H1 (cell line): ENCODE measurements around the gene PPWD1. TPM values are rescaled to one million over a fixed set of nuclear protein-coding genes. Genes with fewer than 3 reads are reported as not detected.

Experiments
- BRCA1 ChIP-seq: IDR thresholded peaks from 2 replicates; pipeline ENCODE4 v1.6.1; 2012; ENCODE audit warnings: low read depth, low read length, improper control_type of control experiment
- CBX8 ChIP-seq: fragments of 300-800, 300-1000 bp; sonication (generic); IDR thresholded peaks from 2 replicates; pipeline ENCODE4 v1.7.1; 2016; ENCODE audit warnings: low read depth, low read length, borderline replicate concordance
- CHD2 ChIP-seq: IDR thresholded peaks from 2 replicates; pipeline ENCODE4 v1.6.1; 2012; ENCODE audit warnings: low read length, improper control_type of control experiment
- HDAC6 ChIP-seq: IDR thresholded peaks from one replicate; pipeline ENCODE4 v1.7.1; 2012; ENCODE audit warnings: low read depth, mild to moderate bottlenecking, inconsistent platforms, low read length, moderate library complexity
- JUN ChIP-seq: IDR thresholded peaks from 2 replicates; pipeline ENCODE4 v1.6.1; 2011; ENCODE audit warnings: low read depth, mild to moderate bottlenecking, improper control_type of control experiment, low read length
- POLR2AphosphoS5 ChIP-seq: IDR thresholded peaks from 2 replicates; pipeline ENCODE4 v1.6.1; 2011; ENCODE audit warnings: low read depth, low read length
- SUZ12 ChIP-seq: fragments of 200-600 bp; sonication (generic); IDR thresholded peaks from 2 replicates; pipeline ENCODE4 v1.6.1; 2012; ENCODE audit warnings: mild to moderate bottlenecking, inconsistent platforms, low read length, moderate library complexity, mixed read lengths
- polyA plus RNA-seq, 7 experiments: library from polyadenylated mRNA; depleted of rRNA in 3 of 7; stranded (reverse) in 5 of 7; unstranded in 2 of 7; fragments of >200 nt in 5 of 7; fragments of 200-250 nt in 2 of 7; gene quantifications; 1 replicate in 5 of 7; 2 replicates in 1 of 7; 4 replicates in 1 of 7; pipeline versions ENCODE4 v1.2.1 to v1.2.3, GENCODE V29; 2011 to 2013; ENCODE audit warnings: missing spikeins in 2 of 7, mixed read lengths in 2 of 7
- total RNA-seq: library from RNA; stranded (reverse); fragmentation: NEBNext Ultra II Directional; extraction: Animal tissue kit (Norgen Biotek cat#: 25700); gene quantifications from 2 replicates; pipeline ENCODE4 v1.2.1, GENCODE V29; 2021
- TF ChIP-seq, protein P1 (sequence below): fragments of 300-600 bp; sonication (generic); IDR thresholded peaks from 2 replicates; pipeline ENCODE4 v1.7.1; 2012; ENCODE audit warnings: low read length, moderate library complexity, mild to moderate bottlenecking, inconsistent platforms; ENCODE audit not compliant: insufficient replicate concordance

PPWD1 gene
- total and polyA plus RNA-seq, 2 of the 8 experiments (the other 6 are each of a cell fraction or from before 2014, with no cell fraction given) = 5.0 to 35.7 TPM

GRCh38 chr5:65577141-65577540, 14.0 kb downstream of the PPWD1 start (continued):
- TF ChIP-seq, protein P1, sequence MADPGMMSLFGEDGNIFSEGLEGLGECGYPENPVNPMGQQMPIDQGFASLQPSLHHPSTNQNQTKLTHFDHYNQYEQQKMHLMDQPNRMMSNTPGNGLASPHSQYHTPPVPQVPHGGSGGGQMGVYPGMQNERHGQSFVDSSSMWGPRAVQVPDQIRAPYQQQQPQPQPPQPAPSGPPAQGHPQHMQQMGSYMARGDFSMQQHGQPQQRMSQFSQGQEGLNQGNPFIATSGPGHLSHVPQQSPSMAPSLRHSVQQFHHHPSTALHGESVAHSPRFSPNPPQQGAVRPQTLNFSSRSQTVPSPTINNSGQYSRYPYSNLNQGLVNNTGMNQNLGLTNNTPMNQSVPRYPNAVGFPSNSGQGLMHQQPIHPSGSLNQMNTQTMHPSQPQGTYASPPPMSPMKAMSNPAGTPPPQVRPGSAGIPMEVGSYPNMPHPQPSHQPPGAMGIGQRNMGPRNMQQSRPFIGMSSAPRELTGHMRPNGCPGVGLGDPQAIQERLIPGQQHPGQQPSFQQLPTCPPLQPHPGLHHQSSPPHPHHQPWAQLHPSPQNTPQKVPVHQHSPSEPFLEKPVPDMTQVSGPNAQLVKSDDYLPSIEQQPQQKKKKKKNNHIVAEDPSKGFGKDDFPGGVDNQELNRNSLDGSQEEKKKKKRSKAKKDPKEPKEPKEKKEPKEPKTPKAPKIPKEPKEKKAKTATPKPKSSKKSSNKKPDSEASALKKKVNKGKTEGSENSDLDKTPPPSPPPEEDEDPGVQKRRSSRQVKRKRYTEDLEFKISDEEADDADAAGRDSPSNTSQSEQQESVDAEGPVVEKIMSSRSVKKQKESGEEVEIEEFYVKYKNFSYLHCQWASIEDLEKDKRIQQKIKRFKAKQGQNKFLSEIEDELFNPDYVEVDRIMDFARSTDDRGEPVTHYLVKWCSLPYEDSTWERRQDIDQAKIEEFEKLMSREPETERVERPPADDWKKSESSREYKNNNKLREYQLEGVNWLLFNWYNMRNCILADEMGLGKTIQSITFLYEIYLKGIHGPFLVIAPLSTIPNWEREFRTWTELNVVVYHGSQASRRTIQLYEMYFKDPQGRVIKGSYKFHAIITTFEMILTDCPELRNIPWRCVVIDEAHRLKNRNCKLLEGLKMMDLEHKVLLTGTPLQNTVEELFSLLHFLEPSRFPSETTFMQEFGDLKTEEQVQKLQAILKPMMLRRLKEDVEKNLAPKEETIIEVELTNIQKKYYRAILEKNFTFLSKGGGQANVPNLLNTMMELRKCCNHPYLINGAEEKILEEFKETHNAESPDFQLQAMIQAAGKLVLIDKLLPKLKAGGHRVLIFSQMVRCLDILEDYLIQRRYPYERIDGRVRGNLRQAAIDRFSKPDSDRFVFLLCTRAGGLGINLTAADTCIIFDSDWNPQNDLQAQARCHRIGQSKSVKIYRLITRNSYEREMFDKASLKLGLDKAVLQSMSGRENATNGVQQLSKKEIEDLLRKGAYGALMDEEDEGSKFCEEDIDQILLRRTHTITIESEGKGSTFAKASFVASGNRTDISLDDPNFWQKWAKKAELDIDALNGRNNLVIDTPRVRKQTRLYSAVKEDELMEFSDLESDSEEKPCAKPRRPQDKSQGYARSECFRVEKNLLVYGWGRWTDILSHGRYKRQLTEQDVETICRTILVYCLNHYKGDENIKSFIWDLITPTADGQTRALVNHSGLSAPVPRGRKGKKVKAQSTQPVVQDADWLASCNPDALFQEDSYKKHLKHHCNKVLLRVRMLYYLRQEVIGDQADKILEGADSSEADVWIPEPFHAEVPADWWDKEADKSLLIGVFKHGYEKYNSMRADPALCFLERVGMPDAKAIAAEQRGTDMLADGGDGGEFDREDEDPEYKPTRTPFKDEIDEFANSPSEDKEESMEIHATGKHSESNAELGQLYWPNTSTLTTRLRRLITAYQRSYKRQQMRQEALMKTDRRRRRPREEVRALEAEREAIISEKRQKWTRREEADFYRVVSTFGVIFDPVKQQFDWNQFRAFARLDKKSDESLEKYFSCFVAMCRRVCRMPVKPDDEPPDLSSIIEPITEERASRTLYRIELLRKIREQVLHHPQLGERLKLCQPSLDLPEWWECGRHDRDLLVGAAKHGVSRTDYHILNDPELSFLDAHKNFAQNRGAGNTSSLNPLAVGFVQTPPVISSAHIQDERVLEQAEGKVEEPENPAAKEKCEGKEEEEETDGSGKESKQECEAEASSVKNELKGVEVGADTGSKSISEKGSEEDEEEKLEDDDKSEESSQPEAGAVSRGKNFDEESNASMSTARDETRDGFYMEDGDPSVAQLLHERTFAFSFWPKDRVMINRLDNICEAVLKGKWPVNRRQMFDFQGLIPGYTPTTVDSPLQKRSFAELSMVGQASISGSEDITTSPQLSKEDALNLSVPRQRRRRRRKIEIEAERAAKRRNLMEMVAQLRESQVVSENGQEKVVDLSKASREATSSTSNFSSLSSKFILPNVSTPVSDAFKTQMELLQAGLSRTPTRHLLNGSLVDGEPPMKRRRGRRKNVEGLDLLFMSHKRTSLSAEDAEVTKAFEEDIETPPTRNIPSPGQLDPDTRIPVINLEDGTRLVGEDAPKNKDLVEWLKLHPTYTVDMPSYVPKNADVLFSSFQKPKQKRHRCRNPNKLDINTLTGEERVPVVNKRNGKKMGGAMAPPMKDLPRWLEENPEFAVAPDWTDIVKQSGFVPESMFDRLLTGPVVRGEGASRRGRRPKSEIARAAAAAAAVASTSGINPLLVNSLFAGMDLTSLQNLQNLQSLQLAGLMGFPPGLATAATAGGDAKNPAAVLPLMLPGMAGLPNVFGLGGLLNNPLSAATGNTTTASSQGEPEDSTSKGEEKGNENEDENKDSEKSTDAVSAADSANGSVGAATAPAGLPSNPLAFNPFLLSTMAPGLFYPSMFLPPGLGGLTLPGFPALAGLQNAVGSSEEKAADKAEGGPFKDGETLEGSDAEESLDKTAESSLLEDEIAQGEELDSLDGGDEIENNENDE = no peak
- TF ChIP-seq CBX8 (no peak), HDAC6 (no peak), CHD2 (no peak), SUZ12 (no peak), BRCA1 (no peak), POLR2AphosphoS5 (no peak), JUN (no peak)
